Measurements from ENCODE around the gene SNRNP40.

Gene SNRNP40

GRCh38 chr1:31228986-31229385, 67.6 kb downstream of the SNRNP40 start:
- no peak overlapping the region for H3K4me3 ChIP-seq (ENCODE audit: low read length)
- H3K9ac ChIP-seq (ENCODE audit: low read depth, low read length), result no peak overlapping the region
- H3K4me1 ChIP-seq (ENCODE audit: control insufficient read depth, insufficient read depth, low read length), result no peaks in the 10 kb centered on the region
- peaks cover 48% of the 10 kb centered on the region for H3K27me3 ChIP-seq (ENCODE audit: control insufficient read depth, insufficient read depth, low read length)
- H3K4me2 ChIP-seq (ENCODE audit: low read length), result no peak overlapping the region
- no peaks in the 10 kb centered on the region for H3K36me3 ChIP-seq (ENCODE audit: insufficient read depth, low read length)
- H3K9me3 ChIP-seq (replicated peaks; ENCODE audit: low read length), result no peaks in the 10 kb centered on the region

GRCh38 chr1:31227891-31228568, 68.6 kb downstream of the SNRNP40 start:
- Histone ChIP-seq H3K36me3 (ENCODE audit: insufficient read depth, low read length) (no peaks in the 10 kb centered on the region), H3K27me3 (ENCODE audit: control insufficient read depth, insufficient read depth, low read length) (peaks cover 44% of the 10 kb centered on the region), H3K4me1 (ENCODE audit: control insufficient read depth, insufficient read depth, low read length) (no peaks in the 10 kb centered on the region), H3K4me3 (ENCODE audit: low read length) (no peak overlapping the region), H3K9me3 (replicated peaks; ENCODE audit: low read length) (no peaks in the 10 kb centered on the region), H3K4me2 (ENCODE audit: low read length) (no peak overlapping the region), H3K9ac (ENCODE audit: low read depth, low read length) (no peak overlapping the region)

DNA sequence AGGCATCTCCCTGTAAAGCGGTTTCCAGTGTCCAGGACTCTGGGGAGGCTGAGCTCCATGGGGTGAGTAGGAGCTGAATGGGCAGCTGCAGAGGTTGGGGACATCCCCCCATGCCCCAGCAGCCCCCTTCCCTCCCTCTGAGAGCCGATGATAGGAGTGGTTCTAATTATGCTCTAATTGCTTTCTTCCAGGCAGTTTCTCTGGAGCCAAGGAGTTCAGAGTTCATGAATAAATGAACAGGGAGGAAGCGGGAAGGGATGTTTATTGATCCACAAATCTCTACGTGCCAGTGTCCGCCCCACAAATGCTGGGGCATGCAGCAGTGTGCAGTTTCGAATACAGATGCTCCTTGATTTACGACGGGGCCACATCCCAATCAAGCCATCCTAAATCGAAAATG, 72.5 kb downstream of the SNRNP40 start:
- Histone ChIP-seq H3K9me3 (replicated peaks; ENCODE audit: low read length) (no peaks in the 10 kb centered on the region), H3K36me3 (ENCODE audit: insufficient read depth, low read length) (no peaks in the 10 kb centered on the region), H3K4me1 (ENCODE audit: control insufficient read depth, insufficient read depth, low read length) (no peaks in the 10 kb centered on the region), H3K27me3 (ENCODE audit: control insufficient read depth, insufficient read depth, low read length) (peaks cover 51% of the 10 kb centered on the region), H3K4me3 (ENCODE audit: low read length) (no peak overlapping the region), H3K9ac (ENCODE audit: low read depth, low read length) (no peak overlapping the region), H3K4me2 (ENCODE audit: low read length) (no peak overlapping the region)

DNA sequence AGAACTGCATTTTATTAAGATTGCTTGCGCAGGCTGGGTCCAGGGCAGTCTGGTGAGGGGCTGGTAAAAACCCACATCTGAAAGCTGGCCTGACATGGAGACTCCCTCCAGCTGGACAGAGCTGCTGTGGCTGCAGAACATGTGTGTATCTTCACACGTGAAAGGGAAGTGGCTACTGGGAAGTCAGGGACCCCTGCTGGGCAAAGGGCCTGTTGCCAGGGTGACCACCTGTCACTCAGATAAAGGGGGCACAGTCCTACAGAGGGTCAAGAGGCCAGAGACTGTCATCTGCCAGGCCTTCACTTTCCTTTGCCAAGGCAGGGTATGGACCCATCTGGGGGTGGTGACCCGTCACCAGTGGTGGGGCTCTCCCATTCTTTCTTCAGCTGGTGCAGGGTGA, 74.4 kb downstream of the SNRNP40 start:
- Histone ChIP-seq H3K36me3 (ENCODE audit: insufficient read depth, low read length) (no peaks in the 10 kb centered on the region), H3K27me3 (ENCODE audit: control insufficient read depth, insufficient read depth, low read length) (peaks cover 48% of the 10 kb centered on the region), H3K4me1 (ENCODE audit: control insufficient read depth, insufficient read depth, low read length) (no peaks in the 10 kb centered on the region), H3K9me3 (replicated peaks; ENCODE audit: low read length) (no peaks in the 10 kb centered on the region), H3K4me3 (ENCODE audit: low read length) (no peak overlapping the region), H3K4me2 (ENCODE audit: low read length) (no peak overlapping the region), H3K9ac (ENCODE audit: low read depth, low read length) (no peak overlapping the region)

- H3K4me3 ChIP-seq (ENCODE audit: low read length), result no peak overlapping the region
- H3K27me3 ChIP-seq (ENCODE audit: control insufficient read depth, insufficient read depth, low read length), result peaks cover 45% of the 10 kb centered on the region
- H3K9me3 ChIP-seq (replicated peaks; ENCODE audit: low read length), result no peaks in the 10 kb centered on the region
- H3K4me1 ChIP-seq (ENCODE audit: control insufficient read depth, insufficient read depth, low read length), result no peaks in the 10 kb centered on the region
- no peak overlapping the region for H3K4me2 ChIP-seq (ENCODE audit: low read length)
- H3K9ac ChIP-seq (ENCODE audit: low read depth, low read length), result no peak overlapping the region
- no peaks in the 10 kb centered on the region for H3K36me3 ChIP-seq (ENCODE audit: insufficient read depth, low read length)
Measured at GRCh38 chr1:31221072-31221471, 75.5 kb downstream of the SNRNP40 start.

DNA sequence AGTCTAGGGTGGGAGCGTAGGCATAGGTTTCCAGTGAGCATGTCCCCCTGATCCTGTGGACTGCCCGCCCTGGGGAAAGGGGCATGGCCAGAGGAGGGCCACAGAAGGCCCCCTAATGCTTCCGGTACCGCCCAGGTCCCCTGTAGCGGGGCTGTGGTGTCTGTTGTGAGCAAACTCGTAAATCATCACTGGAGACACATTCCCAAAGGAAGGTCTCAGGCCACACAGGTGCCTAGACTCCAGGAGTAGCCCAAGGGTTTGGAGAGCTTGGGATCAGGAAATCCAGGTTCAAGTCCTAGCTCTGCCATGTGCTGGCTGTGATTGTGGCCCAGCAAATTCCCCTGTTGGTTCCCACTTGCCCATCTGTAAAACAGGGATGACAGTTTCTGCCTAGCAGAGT, 77.1 kb downstream of the SNRNP40 start:
- Histone ChIP-seq H3K4me3 (ENCODE audit: low read length) (no peak overlapping the region), H3K27me3 (ENCODE audit: control insufficient read depth, insufficient read depth, low read length) (peaks cover 49% of the 10 kb centered on the region)

GRCh38 chr1:31218705-31219104, 77.9 kb downstream of the SNRNP40 start:
- Histone ChIP-seq H3K27me3 (ENCODE audit: control insufficient read depth, insufficient read depth, low read length) (peaks cover 46% of the 10 kb centered on the region), H3K4me3 (ENCODE audit: low read length) (no peak overlapping the region), H3K9ac (ENCODE audit: low read depth, low read length) (no peak overlapping the region), H3K4me1 (ENCODE audit: control insufficient read depth, insufficient read depth, low read length) (no peaks in the 10 kb centered on the region), H3K4me2 (ENCODE audit: low read length) (no peak overlapping the region), H3K36me3 (ENCODE audit: insufficient read depth, low read length) (no peaks in the 10 kb centered on the region), H3K9me3 (replicated peaks; ENCODE audit: low read length) (no peaks in the 10 kb centered on the region)

More for the DNA sequence above, 77.1 kb downstream of the SNRNP40 start:
- Histone ChIP-seq H3K9me3 (replicated peaks; ENCODE audit: low read length) (no peaks in the 10 kb centered on the region), H3K36me3 (ENCODE audit: insufficient read depth, low read length) (no peaks in the 10 kb centered on the region), H3K4me2 (ENCODE audit: low read length) (no peak overlapping the region), H3K9ac (ENCODE audit: low read depth, low read length) (no peak overlapping the region), H3K4me1 (ENCODE audit: control insufficient read depth, insufficient read depth, low read length) (no peaks in the 10 kb centered on the region)

GRCh38 chr1:31216016-31216415, 80.6 kb downstream of the SNRNP40 start:
- Histone ChIP-seq H3K27me3 (ENCODE audit: control insufficient read depth, insufficient read depth, low read length) (peaks cover 35% of the 10 kb centered on the region), H3K4me1 (ENCODE audit: control insufficient read depth, insufficient read depth, low read length) (no peaks in the 10 kb centered on the region)

GRCh38 chr1:31215065-31215570, 81.5 kb downstream of the SNRNP40 start:
- H3K27me3 ChIP-seq (ENCODE audit: control insufficient read depth, insufficient read depth, low read length), result peaks cover 40% of the 10 kb centered on the region
- no peak overlapping the region for H3K9ac ChIP-seq (ENCODE audit: low read depth, low read length)
- no peaks in the 10 kb centered on the region for H3K36me3 ChIP-seq (ENCODE audit: insufficient read depth, low read length)
- peaks cover 7% of the 10 kb centered on the region for H3K9me3 ChIP-seq (replicated peaks; ENCODE audit: low read length)
- H3K4me2 ChIP-seq (ENCODE audit: low read length), result no peak overlapping the region
- no peaks in the 10 kb centered on the region for H3K4me1 ChIP-seq (ENCODE audit: control insufficient read depth, insufficient read depth, low read length)
- no peak overlapping the region for H3K4me3 ChIP-seq (ENCODE audit: low read length)

More at GRCh38 chr1:31216016-31216415, 80.6 kb downstream of the SNRNP40 start:
- Histone ChIP-seq H3K4me2 (ENCODE audit: low read length) (no peak overlapping the region), H3K4me3 (ENCODE audit: low read length) (no peak overlapping the region), H3K9me3 (replicated peaks; ENCODE audit: low read length) (peaks cover 4% of the 10 kb centered on the region), H3K9ac (ENCODE audit: low read depth, low read length) (no peak overlapping the region), H3K36me3 (ENCODE audit: insufficient read depth, low read length) (no peaks in the 10 kb centered on the region)

DNA sequence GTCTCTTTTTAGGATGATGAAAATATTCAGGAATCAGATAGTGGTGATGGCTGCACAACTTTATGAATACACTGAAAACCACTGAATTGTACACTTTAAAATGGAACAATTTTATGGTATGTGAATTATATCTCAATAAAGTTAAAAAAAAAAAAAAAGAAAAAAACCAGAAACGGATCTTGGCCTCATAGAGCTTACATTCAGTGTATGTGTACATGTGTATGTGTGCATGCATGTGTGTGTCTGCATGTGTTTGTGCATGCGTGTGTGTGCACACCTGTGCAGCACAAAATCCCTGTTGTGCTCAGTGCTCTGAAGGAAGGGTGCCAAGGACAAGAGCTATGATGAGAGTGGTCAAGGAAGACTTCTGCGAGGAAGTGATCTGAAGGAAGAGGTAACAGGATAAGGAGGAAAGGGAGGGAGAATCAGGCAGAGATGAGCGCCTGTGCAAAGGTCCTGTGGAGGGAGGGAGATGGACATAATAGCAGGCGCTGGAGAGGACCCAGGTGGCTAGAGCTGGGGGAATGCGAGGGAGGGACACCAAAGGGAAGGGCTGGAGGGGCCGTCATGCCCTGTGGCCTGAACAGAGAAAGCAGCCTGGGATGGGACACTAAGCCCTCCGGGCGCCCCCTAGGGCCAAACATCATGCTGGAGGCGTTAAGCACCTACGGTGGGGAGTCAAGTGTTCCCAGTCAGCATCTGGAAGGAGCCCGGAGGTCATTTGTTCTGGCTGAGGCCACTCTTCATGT, 82.1 kb downstream of the SNRNP40 start:
- H3K9me3 ChIP-seq (replicated peaks; ENCODE audit: low read length), result peaks cover 7% of the 10 kb centered on the region
- no peak overlapping the region for H3K4me3 ChIP-seq (ENCODE audit: low read length)
- no peaks in the 10 kb centered on the region for H3K36me3 ChIP-seq (ENCODE audit: insufficient read depth, low read length)
- peaks cover 37% of the 10 kb centered on the region for H3K27me3 ChIP-seq (ENCODE audit: control insufficient read depth, insufficient read depth, low read length)
- no peak overlapping the region for H3K9ac ChIP-seq (ENCODE audit: low read depth, low read length)
- H3K4me1 ChIP-seq (ENCODE audit: control insufficient read depth, insufficient read depth, low read length), result no peaks in the 10 kb centered on the region
- no peak overlapping the region for H3K4me2 ChIP-seq (ENCODE audit: low read length)

All from skeletal muscle satellite cell (primary cell).